Natural killer cell treated with Interleukin-12 subunit alpha and Interleukin-12 subunit beta and Interleukin-15 and Interleukin-18, amount 100 ng/mL, for 72 hours (primary cell): ENCODE results near the gene MIOX. TPM values are rescaled to one million over a fixed set of nuclear protein-coding genes. Genes with fewer than 3 reads are reported as not detected.
A peak's percentile ranks its signal among the peaks of the same experiment; 100 is the strongest.

Experiments
- ATAC-seq, 2 donors: fragments of 150-1000 bp; cut with Tn5 transposase in 1 of 2; sonication (Bioruptor Pico), chemical (Tn5 transposase) in 1 of 2; 2 replicates each; pipeline ENCODE4 v1.10.0; 2021
- DNase-seq: peaks from one replicate; pipeline ENCODE4 v3.0.0; 2022; ENCODE audit warnings: low spot score
- H3K27ac Mint-ChIP-seq, 2 donors: 1 replicate in 1 of 2; 2 replicates in 1 of 2; pipeline ENCODE4 v1.8.0; 2022; ENCODE audit warnings: mixed read lengths in 2 of 2, mild to moderate bottlenecking in 1 of 2, moderate library complexity in 1 of 2
- H3K27me3 Mint-ChIP-seq, 2 donors: 1 replicate in 1 of 2; 2 replicates in 1 of 2; pipeline ENCODE4 v1.8.0; 2022; ENCODE audit warnings: mixed read lengths in 2 of 2
- H3K36me3 Mint-ChIP-seq: one replicate; pipeline ENCODE4 v1.8.0; 2022; ENCODE audit warnings: mixed read lengths
- H3K4me1 Mint-ChIP-seq, 2 donors: 1 replicate in 1 of 2; 2 replicates in 1 of 2; pipeline ENCODE4 v1.8.0; 2022; ENCODE audit warnings: low read depth in 2 of 2, mixed read lengths in 2 of 2, mild to moderate bottlenecking in 1 of 2
- H3K4me3 Mint-ChIP-seq: one replicate; pipeline ENCODE4 v1.8.0; 2022; ENCODE audit warnings: mixed read lengths
- H3K9me3 Mint-ChIP-seq: 2 replicates; pipeline ENCODE4 v1.8.0; 2022; ENCODE audit warnings: mixed read lengths
- total RNA-seq, 2 donors: library from RNA; stranded (reverse); gene quantifications; one replicate each; pipeline ENCODE4 v1.2.3, GENCODE V29; 2022

The MIOX gene
- total RNA-seq, 2 donors from 2014 or later = 0.45 TPM; not detected in 1

DNA sequence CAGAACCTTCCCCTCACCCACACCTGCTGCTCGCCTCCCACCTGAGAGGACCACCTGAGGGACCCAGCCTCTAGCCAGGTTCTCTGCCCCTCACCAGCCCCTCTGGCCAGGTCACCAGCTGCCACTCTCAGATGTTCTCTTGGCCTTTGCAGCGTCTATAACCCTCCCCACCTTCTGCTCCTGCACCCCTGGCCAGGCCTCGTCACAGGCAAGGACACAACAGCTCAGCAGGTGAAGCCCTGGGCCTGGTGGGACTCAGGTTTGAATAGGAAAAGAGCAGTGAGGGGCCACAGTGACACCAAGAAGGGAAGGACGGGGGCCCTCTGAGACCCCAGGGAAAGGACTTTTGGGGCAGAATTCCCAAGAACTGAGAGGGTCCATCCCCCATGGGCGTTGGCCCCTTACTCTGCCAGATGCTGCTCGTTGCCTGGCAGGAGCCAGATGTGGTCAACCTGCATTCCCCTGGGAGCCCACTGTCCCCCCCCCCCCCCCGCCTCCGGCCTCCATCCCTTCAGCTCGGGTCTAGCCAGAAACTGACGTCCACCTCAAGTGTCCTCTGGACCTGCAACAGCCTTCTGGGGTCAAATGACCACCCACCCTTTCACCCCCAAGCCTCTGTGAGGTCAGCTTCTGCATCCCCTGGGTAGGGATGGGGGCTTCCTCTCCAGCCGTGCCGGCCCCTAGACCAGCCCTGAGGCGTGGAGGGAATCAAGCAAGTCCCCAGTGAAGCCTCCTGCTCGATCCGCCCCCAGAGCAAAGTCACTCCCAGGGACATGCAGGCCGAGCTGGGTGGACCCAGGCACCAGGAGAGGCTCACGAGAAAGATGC lies 40.6 kb upstream of the MIOX start:
- ATAC-seq (no peak), DNase-seq (no peak)
- Mint-ChIP-seq H3K9me3 (no peaks in the 10 kb centered on the region), H3K27ac (peak overlapping the region; percentile 58 to 81), H3K27me3 (no peaks in the 10 kb centered on the region), H3K4me1 (peaks cover 20 to 21% of the 10 kb centered on the region in 2 donors), H3K4me3 (peak overlapping the region; percentile 12), H3K36me3 (peaks cover 10% of the 10 kb centered on the region)

DNA sequence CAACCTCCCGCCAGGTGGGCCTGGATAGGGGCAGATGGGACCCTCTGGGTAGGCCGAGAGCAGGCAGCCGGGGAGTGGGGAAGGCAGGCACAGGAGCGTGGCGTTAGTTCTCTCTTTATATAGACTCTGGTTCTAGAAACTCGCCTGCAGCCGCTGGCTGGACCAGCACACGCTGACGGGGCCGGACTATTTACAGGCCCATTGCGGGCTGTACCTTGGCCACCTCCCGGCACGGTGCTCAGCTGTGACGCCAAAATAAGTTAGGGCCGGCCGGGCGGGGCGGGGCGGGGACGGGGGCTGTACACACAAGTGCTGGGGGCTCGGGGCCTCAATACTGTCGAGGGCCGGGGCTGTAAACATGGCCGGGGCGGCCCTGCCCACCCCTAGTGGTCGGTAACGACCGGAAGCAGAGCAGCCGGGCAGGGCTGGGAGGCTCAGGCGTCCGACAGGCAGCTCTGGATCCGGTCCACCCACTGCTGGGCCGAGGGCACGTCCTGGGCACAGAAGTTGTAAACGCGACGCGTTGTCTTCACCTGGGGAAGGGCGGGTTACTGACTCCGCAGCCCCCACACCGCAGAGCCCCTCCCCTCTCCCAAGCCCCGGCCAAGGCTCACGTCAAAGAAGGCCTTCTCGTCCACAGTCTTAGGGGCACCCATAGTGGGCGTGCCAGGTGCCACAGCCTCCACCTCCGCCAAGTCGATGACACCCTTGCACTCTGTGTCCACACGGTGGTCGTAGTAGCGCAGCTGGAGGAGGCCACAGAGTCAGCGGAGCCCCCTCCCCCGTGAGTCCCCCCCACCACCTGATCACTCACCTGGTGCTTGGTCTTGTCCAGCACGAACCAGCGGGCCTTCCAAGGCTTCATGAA lies 39.7 kb upstream of the MIOX start:
- ATAC-seq (no peak), DNase-seq (no peak)
- Mint-ChIP-seq H3K4me3 (no peak overlapping the region), H3K27me3 (no peaks in the 10 kb centered on the region), H3K27ac (no peak overlapping the region), H3K36me3 (peaks cover 16% of the 10 kb centered on the region), H3K4me1 (peaks cover 25 to 26% of the 10 kb centered on the region in 2 donors), H3K9me3 (no peaks in the 10 kb centered on the region)

- Mint-ChIP-seq H3K27ac (peak overlapping the region; percentile 66 to 85), H3K36me3 (peaks cover 19% of the 10 kb centered on the region), H3K9me3 (no peaks in the 10 kb centered on the region), H3K4me1 (peaks cover 27 to 28% of the 10 kb centered on the region in 2 donors), H3K27me3 (no peaks in the 10 kb centered on the region), H3K4me3 (peak overlapping the region; percentile 64)
- ATAC-seq (peak; percentile 58 to 60), DNase-seq (peak; percentile 56)
Measured at GRCh38 chr22:50447576-50448551, 38.8 kb upstream of the MIOX start.

- H3K27ac Mint-ChIP-seq = peak overlapping the region; percentile 77 to 82
- H3K4me1 Mint-ChIP-seq = peaks cover 26 to 29% of the 10 kb centered on the region in 2 donors
- peaks cover 22% of the 10 kb centered on the region for H3K36me3 Mint-ChIP-seq
- ATAC-seq (no peak), DNase-seq (no peak)
- H3K27me3 Mint-ChIP-seq = no peaks in the 10 kb centered on the region
- peak overlapping the region; percentile 1 for H3K4me3 Mint-ChIP-seq
- H3K9me3 Mint-ChIP-seq = no peaks in the 10 kb centered on the region
Measured at GRCh38 chr22:50452649-50453048, 34.0 kb upstream of the MIOX start.

DNA sequence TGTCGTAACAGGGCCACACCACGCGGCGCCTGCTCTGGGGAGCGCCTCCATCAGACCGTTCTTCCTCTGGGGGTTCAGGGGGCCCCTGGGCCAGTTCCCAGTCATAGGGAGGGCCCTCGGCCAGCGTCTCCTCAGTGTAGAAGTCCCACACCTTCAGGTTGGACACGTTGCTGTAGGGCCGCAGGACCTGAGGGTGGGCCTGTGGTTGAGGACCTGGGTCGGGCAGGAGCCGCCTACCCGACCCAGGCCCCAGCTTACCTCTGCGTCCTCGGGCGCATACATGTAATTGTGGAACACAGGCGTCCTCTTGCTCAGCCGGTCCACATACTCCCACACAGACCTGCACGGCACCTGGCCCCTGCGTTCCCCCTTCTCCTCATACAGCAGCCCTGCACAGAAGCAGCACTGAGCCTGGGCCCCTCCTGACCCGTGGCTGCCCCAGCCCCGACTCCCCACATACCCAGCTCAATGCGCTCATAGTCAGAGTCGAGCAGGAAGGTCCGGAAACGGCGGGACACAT lies 32.0 kb upstream of the MIOX start:
- ATAC-seq (no peak), DNase-seq (no peak)
- Mint-ChIP-seq H3K36me3 (peaks cover 15% of the 10 kb centered on the region), H3K27me3 (no peaks in the 10 kb centered on the region), H3K27ac (no peak overlapping the region), H3K9me3 (no peaks in the 10 kb centered on the region), H3K4me1 (peaks cover 17 to 20% of the 10 kb centered on the region in 2 donors), H3K4me3 (no peak overlapping the region)

- DNase-seq (no peak), ATAC-seq (no peak)
- Mint-ChIP-seq H3K27ac (no peak overlapping the region), H3K9me3 (no peaks in the 10 kb centered on the region), H3K4me1 (peaks cover 13 to 17% of the 10 kb centered on the region in 2 donors), H3K36me3 (peaks cover 13% of the 10 kb centered on the region), H3K27me3 (no peaks in the 10 kb centered on the region), H3K4me3 (no peak overlapping the region)
Measured at GRCh38 chr22:50455201-50455600, 31.5 kb upstream of the MIOX start.

- no peak overlapping the region for H3K4me3 Mint-ChIP-seq
- no peak overlapping the region for H3K27ac Mint-ChIP-seq
- ATAC-seq (no peak), DNase-seq (no peak)
- no peaks in the 10 kb centered on the region for H3K9me3 Mint-ChIP-seq
- peaks cover 13 to 17% of the 10 kb centered on the region in 2 donors for H3K4me1 Mint-ChIP-seq
- peaks cover 13% of the 10 kb centered on the region for H3K36me3 Mint-ChIP-seq
- no peaks in the 10 kb centered on the region for H3K27me3 Mint-ChIP-seq
Measured at GRCh38 chr22:50456026-50456425, 30.6 kb upstream of the MIOX start.

- Mint-ChIP-seq H3K27me3 (no peaks in the 10 kb centered on the region), H3K4me3 (no peak overlapping the region), H3K4me1 (peaks cover 8 to 12% of the 10 kb centered on the region in 2 donors), H3K9me3 (no peaks in the 10 kb centered on the region), H3K27ac (peak overlapping the region in 1 of 2 donors; percentile 39), H3K36me3 (peaks cover 6% of the 10 kb centered on the region)
- no peak for DNase-seq
- ATAC-seq = no peak
Measured at GRCh38 chr22:50456466-50457234, 30.0 kb upstream of the MIOX start.

- Mint-ChIP-seq H3K9me3 (no peaks in the 10 kb centered on the region), H3K4me3 (no peak overlapping the region), H3K4me1 (peaks cover 0 to 8% of the 10 kb centered on the region in 2 donors), H3K27me3 (no peaks in the 10 kb centered on the region), H3K27ac (no peak overlapping the region), H3K36me3 (no peaks in the 10 kb centered on the region)
- no peak for ATAC-seq
- no peak for DNase-seq
Measured at GRCh38 chr22:50459016-50459415, 27.6 kb upstream of the MIOX start.

DNA sequence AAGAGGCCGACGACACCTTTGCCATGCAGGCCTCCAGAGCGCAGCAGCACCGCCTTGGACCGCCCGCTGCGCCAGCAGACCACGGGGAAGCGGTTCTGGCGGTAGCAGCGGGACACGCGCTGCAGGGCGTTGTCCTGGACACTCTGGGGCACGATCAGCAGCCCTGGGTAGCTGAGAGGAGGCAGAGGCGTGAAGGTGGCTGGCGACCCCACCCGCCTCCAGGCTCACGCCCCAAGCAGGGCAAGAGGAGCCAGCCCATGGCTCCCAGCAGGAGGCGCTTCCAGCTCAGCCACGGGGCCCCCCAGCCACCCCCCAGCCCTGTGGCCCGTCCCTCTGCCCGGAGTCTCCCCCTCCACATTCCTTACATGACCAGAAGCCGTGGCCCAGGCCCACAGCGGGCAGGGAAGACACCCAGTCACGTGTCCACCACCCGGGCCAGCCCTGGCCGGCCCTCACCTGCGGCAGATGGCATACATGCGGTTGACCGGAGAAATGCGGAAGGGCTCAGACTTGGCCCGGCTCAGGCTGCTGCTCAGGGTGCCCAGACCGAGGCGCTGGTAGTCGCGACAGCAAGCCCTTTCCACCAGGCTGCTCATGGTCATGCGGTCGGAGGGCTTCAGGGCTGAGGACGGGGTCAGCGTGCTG lies 27.0 kb upstream of the MIOX start:
- H3K4me1 Mint-ChIP-seq = peaks cover 0 to 8% of the 10 kb centered on the region in 2 donors
- no peak for ATAC-seq
- H3K36me3 Mint-ChIP-seq = no peaks in the 10 kb centered on the region
- no peaks in the 10 kb centered on the region for H3K27me3 Mint-ChIP-seq
- H3K9me3 Mint-ChIP-seq = no peaks in the 10 kb centered on the region
- H3K4me3 Mint-ChIP-seq = no peak overlapping the region
- no peak overlapping the region for H3K27ac Mint-ChIP-seq
- no peak for DNase-seq

- Mint-ChIP-seq H3K36me3 (no peaks in the 10 kb centered on the region), H3K4me3 (no peak overlapping the region), H3K27ac (no peak overlapping the region), H3K27me3 (no peaks in the 10 kb centered on the region), H3K4me1 (peaks cover 0 to 8% of the 10 kb centered on the region in 2 donors), H3K9me3 (no peaks in the 10 kb centered on the region)
- ATAC-seq (no peak), DNase-seq (no peak)
Measured at GRCh38 chr22:50460938-50461337, 25.7 kb upstream of the MIOX start.

DNA sequence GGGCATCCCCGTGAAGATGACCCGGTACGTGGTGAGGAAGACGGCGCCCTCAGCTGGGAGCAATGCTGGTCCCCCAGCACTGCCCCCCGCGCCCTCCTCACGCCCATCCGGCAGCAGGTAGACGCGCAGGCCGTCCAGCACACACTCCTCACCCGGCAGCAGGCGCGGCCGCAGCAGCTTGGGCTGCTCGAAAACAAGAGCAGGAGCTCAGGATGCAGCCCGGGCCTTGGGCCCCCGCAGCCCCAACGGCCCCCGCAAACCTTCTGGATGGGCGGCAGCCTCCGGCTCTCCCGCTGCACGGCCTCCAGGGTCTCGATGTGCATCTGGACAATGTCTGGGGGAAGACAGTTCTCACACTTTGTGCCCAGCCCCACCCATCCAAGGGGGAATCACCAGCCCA lies 25.1 kb upstream of the MIOX start:
- H3K4me3 Mint-ChIP-seq = no peak overlapping the region
- no peaks in the 10 kb centered on the region for H3K36me3 Mint-ChIP-seq
- H3K27me3 Mint-ChIP-seq = no peaks in the 10 kb centered on the region
- DNase-seq (no peak), ATAC-seq (no peak)
- no peaks in the 10 kb centered on the region for H3K9me3 Mint-ChIP-seq
- H3K27ac Mint-ChIP-seq = no peak overlapping the region
- H3K4me1 Mint-ChIP-seq = peaks cover 0 to 9% of the 10 kb centered on the region in 2 donors
